ENCODE results near the gene CDS1.

GRCh38 chr4:84547211-84547610 lies 35.7 kb upstream of the CDS1 start:
- no peak for TF ChIP-seq SIN3A (IDR thresholded peaks at IDR 0.05; ENCODE audit: borderline replicate concordance, insufficient read depth, low read depth, low read length)
- TF ChIP-seq POLR2AphosphoS5 (IDR thresholded peaks at IDR 0.05; ENCODE audit: low read depth, low read length): no peak
- TF ChIP-seq CTCF (IDR thresholded peaks at IDR 0.05): no peak
